LNCaP clone FGC (cell line): ENCODE results near the gene GTPBP2.
"Not testable (repeated sequence)": the region's sequence is repeated elsewhere in the genome, so short reads cannot be mapped to it uniquely, and the experiment has no call there.

Experiments used
- DNase-seq: peaks from one replicate; pipeline ENCODE4 v3.0.0-alpha.2; 2011; ENCODE audit warnings: low read depth
- H3K4me3 ChIP-seq: 2 replicates; pipeline ENCODE4 v1.5.1; 2011; ENCODE audit warnings: mild to moderate bottlenecking, low read depth, low read length, control low read depth
- TF ChIP-seq, protein P1 (sequence below): IDR thresholded peaks from 2 replicates; pipeline ENCODE4 v1.5.1; 2012; ENCODE audit warnings: mild to moderate bottlenecking; ENCODE audit not compliant: control insufficient read depth, insufficient read depth; ENCODE audit errors: extremely low read depth

The GTPBP2 gene

DNA sequence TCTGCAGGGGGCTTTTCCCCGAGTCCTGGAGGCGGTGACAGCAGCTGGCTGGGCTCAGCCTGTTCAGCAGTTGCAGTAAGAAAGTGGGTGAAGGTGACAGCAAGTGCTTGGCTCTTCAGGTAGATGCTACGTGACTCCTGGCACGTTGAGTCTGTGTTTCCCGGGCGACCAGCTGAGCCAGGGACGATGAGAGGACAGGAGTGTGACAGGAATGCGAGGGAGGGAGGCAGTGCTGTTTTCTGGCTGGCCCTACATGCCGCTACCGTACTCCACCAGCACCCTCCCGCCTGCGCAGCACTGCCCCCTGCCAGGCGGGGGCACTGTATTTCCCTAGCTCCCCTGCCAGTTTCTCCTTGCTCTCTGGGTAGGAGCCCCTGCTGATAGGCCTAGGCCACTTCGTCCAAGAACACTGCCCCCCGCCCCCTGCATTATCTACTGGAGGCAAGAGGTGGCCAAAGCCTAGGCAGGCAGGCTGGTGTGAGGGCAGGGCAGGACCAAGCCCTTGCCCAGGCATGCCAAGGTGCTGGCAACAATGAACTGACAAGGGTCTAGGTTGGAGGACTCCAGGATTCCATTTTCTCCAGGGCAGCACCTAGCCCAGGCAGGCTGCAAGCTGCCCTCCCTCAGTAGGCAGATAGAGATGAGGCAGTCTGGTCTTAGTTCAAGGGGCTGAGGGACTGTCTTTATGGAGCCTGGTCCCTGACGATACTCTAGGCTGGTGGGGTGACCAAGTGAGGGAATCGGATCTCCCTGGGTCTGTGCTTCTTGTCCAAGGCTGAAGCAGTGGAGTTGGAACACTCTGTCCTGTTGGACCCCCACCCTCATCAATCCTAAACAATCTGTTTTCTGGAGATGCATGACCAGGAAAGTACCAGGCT is 39.3 kb upstream of the GTPBP2 start:
- peak; percentile 83 for DNase-seq
- TF ChIP-seq, protein P1, sequence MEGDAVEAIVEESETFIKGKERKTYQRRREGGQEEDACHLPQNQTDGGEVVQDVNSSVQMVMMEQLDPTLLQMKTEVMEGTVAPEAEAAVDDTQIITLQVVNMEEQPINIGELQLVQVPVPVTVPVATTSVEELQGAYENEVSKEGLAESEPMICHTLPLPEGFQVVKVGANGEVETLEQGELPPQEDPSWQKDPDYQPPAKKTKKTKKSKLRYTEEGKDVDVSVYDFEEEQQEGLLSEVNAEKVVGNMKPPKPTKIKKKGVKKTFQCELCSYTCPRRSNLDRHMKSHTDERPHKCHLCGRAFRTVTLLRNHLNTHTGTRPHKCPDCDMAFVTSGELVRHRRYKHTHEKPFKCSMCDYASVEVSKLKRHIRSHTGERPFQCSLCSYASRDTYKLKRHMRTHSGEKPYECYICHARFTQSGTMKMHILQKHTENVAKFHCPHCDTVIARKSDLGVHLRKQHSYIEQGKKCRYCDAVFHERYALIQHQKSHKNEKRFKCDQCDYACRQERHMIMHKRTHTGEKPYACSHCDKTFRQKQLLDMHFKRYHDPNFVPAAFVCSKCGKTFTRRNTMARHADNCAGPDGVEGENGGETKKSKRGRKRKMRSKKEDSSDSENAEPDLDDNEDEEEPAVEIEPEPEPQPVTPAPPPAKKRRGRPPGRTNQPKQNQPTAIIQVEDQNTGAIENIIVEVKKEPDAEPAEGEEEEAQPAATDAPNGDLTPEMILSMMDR, result peak; percentile 66
- H3K4me3 ChIP-seq, result no peak overlapping the region; the same call in 1 of the 2 replicates

DNA sequence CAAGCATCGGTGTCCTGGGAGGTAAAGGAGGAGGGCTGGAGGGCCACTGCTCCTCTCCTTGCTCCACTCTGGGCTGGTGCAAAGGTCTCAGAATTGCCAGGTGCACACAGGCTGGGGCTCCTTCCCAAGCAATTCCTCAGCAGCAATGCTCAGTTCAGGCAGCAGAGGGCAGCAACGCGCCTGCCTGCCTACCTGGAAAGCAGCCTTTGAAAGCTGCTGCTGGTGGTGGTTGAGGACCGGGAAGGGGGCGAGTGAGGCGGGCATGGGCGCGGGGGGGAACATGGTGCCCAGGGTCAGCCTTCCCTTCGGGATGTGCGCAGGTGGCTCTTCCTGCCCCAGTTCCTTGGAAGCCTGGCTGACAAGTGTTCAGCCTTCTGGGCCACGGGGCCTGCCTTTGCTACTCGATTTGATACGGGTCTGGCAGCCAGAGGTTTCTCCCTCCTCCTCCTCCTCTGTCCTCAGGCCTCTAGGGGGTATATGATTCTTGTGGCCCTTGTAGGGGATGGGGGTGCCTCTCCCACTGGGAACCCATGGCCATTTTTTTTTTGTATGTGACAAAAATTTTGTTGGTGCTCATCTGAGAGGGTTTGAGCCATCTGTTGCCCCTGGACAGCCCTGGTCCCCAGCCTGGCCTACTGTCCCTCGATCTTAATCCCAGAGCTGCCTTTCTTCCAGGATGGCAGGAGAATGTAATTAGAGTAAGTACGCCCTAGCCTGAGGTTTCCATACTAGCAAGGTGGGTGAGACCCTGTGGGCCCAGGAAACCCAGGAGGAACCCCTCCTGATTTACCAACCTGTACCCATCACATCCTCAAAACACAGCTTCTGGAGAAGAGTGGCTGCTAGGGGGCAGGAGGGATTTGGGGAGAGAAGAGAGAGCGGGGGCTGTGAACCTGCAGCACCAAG is 38.4 kb upstream of the GTPBP2 start:
- H3K4me3 ChIP-seq, result no peak overlapping the region; the same call in 1 of the 2 replicates
- no peak for DNase-seq
- TF ChIP-seq, protein P1, result peak; percentile 95

DNA sequence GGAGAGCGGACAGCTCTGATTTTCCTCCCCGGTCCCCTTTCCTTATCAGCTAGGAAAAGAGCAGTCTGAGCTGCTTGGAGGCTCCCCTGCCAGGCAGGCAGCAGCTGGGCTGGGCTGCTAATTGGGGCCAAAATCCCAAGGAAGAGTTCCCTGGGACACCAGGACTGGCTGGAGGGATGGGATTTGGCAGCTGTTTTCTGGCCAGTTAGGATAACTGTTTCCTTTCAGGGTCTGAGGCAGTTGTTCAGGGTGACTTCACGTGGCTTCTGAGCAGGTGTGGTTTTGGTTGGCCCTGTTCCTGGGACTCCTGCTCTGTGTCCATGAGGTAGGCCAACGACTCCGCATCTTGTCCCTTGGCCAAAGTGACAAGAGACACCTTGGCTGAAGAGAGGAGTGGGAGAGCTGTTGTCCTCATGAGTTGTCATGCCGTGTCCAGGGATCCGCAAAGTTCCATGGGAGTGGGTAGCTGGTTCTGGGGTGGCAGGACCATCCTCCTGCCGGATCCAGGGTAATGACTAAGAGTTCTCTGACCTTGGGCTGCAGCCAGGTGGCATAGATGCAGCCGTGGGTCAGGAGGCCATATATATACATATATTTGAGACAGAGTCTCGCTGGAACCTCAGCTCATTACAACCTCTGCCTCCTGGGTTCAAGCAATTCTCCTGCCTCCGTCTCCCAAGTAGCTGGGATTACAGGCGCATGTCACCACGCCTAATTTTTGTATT is 37.3 kb upstream of the GTPBP2 start:
- TF ChIP-seq, protein P1, result no peak
- no peak overlapping the region for H3K4me3 ChIP-seq
- DNase-seq, result no peak

DNA sequence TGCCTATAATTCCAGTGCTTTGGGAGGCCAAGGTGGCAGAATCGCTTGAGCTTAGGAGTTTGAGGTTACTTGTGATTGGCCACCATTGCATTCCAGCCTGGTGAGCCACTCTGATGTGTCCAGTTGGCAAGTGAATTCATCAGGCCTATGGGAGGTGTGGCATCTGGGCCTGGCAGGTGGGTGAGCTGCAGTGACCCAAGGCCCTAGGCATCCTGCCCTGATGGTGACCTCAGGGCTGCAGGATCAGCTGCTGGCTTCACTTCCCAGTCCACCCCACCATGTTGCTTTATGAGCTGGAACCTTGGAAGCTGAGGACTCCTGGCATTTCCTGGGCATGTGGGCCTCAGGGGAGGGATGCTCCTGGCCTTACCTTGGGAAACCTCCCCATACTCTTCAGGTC is 36.3 kb upstream of the GTPBP2 start:
- H3K4me3 ChIP-seq, result no peak overlapping the region
- TF ChIP-seq, protein P1, result no peak
- no peak for DNase-seq

DNA sequence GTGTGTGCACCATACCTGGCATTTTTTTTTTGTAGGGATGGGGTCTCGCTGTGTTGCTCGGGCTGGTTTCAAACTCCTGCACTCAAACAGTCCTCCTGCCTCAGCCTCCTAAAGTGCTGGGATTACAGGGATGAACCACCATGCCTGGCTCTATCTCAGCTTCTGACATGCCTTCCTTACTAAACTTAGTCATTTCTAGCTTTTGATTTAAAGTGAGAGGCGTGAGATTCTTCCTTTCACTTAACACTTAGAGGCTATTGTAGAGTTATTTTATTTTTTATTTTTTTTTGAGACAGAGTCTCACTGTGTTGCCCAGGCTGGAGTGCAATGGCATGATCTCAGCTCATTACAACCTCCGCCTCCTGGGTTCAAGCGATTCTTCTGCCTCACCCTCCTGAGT is 33.9 kb upstream of the GTPBP2 start:
- not testable (repeated sequence) for H3K4me3 ChIP-seq, DNase-seq

DNA sequence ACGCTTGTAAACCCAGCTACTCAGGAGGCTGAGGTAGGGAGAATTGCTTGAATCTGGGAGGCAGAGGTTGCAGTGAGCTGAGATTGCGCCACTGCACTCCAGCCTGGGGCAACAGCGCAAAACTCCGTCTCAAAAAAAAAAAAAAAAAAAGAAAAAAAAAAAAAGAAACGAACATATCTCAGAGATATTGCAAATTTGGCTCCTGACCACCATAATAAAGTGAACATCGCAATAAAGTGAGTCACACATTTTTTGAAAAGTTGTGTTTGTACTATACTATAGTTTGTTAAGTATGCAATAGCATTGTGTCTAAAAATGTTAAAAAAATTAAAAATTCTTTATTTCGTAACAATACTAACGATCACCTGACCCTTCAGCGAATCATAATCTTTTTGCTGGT is 29.1 kb upstream of the GTPBP2 start:
- TF ChIP-seq, protein P1, result no peak
- DNase-seq, result no peak
- no peak overlapping the region for H3K4me3 ChIP-seq
